Heart right ventricle (tissue), 16 donors: ENCODE results near the gene MYO1E. TPM values are rescaled to one million over a fixed set of nuclear protein-coding genes. Genes with fewer than 3 reads are reported as not detected.

Experiments
- ATAC-seq, 8 donors: fragments of 200-7000 bp; cut with Tn5 transposase; one replicate each; pipeline ENCODE4 v1.9.1; 2020; ENCODE audit warnings: mild to moderate bottlenecking in 8 of 8, moderate library complexity in 8 of 8, moderate number of reproducible peaks in 1 of 8
- DNase-seq, 2 donors: peaks; one replicate each; pipeline ENCODE4 v3.0.0-alpha.2; 2020
- H3K27ac ChIP-seq, 10 donors: fragments of 200-600 bp; sonication (generic) in 2 of 10; one replicate each; pipeline versions ENCODE4 v1.5.0 to v1.8.0; 2020 to 2022; ENCODE audit warnings: mild to moderate bottlenecking in 3 of 10
- H3K27me3 ChIP-seq, 7 donors: fragments of 200-600 bp; one replicate each; pipeline ENCODE4 v1.8.0; 2021 to 2022; ENCODE audit warnings: mild to moderate bottlenecking in 2 of 7
- H3K36me3 ChIP-seq, 9 donors: fragments of 200-600 bp; sonication (generic) in 1 of 9; one replicate each; pipeline versions ENCODE4 v1.5.0 to v1.8.0; 2020 to 2022; ENCODE audit warnings: mild to moderate bottlenecking in 2 of 9
- H3K4me1 ChIP-seq, 9 donors: fragments of 200-600 bp; sonication (generic) in 1 of 9; one replicate each; pipeline versions ENCODE4 v1.5.0 to v1.8.0; 2020 to 2022; ENCODE audit warnings: mild to moderate bottlenecking in 4 of 9
- H3K4me3 ChIP-seq, 10 donors: fragments of 200-600 bp; sonication (generic) in 2 of 10; one replicate each; pipeline versions ENCODE4 v1.5.0 to v1.8.0; 2020 to 2022; ENCODE audit warnings: mild to moderate bottlenecking in 7 of 10, moderate library complexity in 2 of 10
- H3K9me3 ChIP-seq, 11 donors: fragments of 200-600 bp in 10 of 11; sonication (generic) in 2 of 11; one replicate each; pipeline versions ENCODE4 v1.5.0 to v1.8.0; 2013 to 2022; ENCODE audit warnings: mild to moderate bottlenecking in 2 of 11, control low read depth in 1 of 11, moderate library complexity in 1 of 11
- WGBS, 2 donors: extraction: QIAGEN DNeasy Blood & Tissue Kit; methylation state at CpG; one replicate each; pipeline ENCODE4 v1.1.7; 2013; ENCODE audit warnings: inconsistent platforms in 1 of 2; 5-methylcytosine and 5-hydroxymethylcytosine counted together
- intact Hi-C, 10 donors: fragments of 100-400 bp; cut with DNase I; formaldehyde crosslinking; loops; one replicate each; pipeline versions ENCODE4 v1.11.1 to v1.14.2; 2022
- polyA plus RNA-seq, 2 donors: library from polyadenylated mRNA; stranded (reverse); fragments of 200-250 nt; gene quantifications; one replicate each; pipeline ENCODE4 v1.2.3, GENCODE V29; 2013
- total RNA-seq, 10 donors: library from RNA; stranded (reverse); fragmentation: NEBNext Ultra II Directional in 3 of 10; extraction: Animal tissue kit (Norgen Biotek cat#: 25700) in 3 of 10; gene quantifications; one replicate each; pipeline versions ENCODE4 v1.2.1 to v1.2.4, GENCODE V29; 2021 to 2023
- TF ChIP-seq, protein P1 (sequence below), 9 donors: fragments of 200-600 bp; sonication (generic) in 2 of 9; IDR thresholded peaks; one replicate each; pipeline versions ENCODE4 v1.5.0 to v1.8.0; 2021 to 2022; ENCODE audit warnings: antibody characterized with exemption in 9 of 9, mild to moderate bottlenecking in 5 of 9, moderate library complexity in 1 of 9
- donor health status: Arrhythmogenic right ventricular cardiomyopathy.
- donor health status: ischemic (EF 13 %, LVEDD 7.1; RV severe dilation, severe dysfunction).
- donor health status: healthy with polysubstance abuse.
- donor health status: DM: no; HTN: yes; CAD: no.
- donor health status: DM: no; HTN: no; CAD: no.
- donor health status: ischemic (EF 25% LVEDD 6.9; RV normal size, moderate dysfunction).
- donor health status: ischemic (EF 25% LVEDD 5.7; RV mildly dilated, moderate dysfunction).
- donor health status: healthy.
- donor health status: DM: yes; HTN: yes; CAD: no.
- donor health status: Ischemic cardiomyopathy.
- donor health status: ischemic (EF 35%, LVEDD 5.7; RV mildly dilated, moderate dysfunction).
- donor health status: nonischemic (EF 11% LVEDD 7.7; RV severe dilation, severe dysfunction).
- donor health status: DM: yes; HTN: yes; CAD: no.
- donor health status: PGD.
- donor health status: ischemic (EF 29% LVEDD 5.4; RV normal size, mild dysfunction).
- donor health status: nonischemic (EF 23%, LVEDD 6.1; RV moderate dilation, normal function).

MYO1E gene
- total and polyA plus RNA-seq, 12 donors: 9.3 to 75.3 (median 27.4) TPM

DNA sequence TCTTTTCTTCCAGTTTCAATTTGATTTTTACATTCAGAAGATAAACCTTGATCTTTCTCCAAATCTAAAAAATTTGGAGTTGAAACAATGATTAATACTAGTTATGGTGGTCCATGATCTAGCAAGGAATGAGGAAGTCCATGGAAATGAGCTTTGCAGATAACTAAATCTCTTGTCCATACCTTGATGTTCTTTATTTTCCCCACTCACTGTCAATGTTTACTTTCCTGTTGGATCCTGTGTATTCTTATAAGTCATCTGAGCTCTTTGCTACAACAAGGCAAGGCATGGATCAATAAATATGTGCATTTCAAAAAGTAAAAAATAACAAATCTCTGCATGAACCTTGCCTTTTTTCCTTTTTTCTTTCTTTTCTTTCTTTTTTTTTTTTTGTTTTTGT lies 6.2 kb upstream of the MYO1E start:
- no peaks in the 10 kb centered on the region for H3K9me3 ChIP-seq
- no peak for DNase-seq
- TF ChIP-seq, protein P1, sequence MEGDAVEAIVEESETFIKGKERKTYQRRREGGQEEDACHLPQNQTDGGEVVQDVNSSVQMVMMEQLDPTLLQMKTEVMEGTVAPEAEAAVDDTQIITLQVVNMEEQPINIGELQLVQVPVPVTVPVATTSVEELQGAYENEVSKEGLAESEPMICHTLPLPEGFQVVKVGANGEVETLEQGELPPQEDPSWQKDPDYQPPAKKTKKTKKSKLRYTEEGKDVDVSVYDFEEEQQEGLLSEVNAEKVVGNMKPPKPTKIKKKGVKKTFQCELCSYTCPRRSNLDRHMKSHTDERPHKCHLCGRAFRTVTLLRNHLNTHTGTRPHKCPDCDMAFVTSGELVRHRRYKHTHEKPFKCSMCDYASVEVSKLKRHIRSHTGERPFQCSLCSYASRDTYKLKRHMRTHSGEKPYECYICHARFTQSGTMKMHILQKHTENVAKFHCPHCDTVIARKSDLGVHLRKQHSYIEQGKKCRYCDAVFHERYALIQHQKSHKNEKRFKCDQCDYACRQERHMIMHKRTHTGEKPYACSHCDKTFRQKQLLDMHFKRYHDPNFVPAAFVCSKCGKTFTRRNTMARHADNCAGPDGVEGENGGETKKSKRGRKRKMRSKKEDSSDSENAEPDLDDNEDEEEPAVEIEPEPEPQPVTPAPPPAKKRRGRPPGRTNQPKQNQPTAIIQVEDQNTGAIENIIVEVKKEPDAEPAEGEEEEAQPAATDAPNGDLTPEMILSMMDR (IDR thresholded peaks at IDR 0.05): no peak
- peaks cover 0 to 10% (median 0%) of the 10 kb centered on the region in 9 donors for H3K4me1 ChIP-seq
- H3K27me3 ChIP-seq: peaks cover 0 to under 1% (median 0%) of the 10 kb centered on the region in 7 donors
- intact Hi-C loops: loop anchor here in 7 of 10 donors (2.0 to 10.0 kb wide), 5 partner anchors 106 to 127 kb away; no protein-coding TSS in a partner anchor
- no peak overlapping the region for H3K27ac ChIP-seq
- no peak overlapping the region for H3K4me3 ChIP-seq
- no peak for ATAC-seq
- H3K36me3 ChIP-seq: peaks cover 0 to 12% (median 0%) of the 10 kb centered on the region in 9 donors

DNA sequence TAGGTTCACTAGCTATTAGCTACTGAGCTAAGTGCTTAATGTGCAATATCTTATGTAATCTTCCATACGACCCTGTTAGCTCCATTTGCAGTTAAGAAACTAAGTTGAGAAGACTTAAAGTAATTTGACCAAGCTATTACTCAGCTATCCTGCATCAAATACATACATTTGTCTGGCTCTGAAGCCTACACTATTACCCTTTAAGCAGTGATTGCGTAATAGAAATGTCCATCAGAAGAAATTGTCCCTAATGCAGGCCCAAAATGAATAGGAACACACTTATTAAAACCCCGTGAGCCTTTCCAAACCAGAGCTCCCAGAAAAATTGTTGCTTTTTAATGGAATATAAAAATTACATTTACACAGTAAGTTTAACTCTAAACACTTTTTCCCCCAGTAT lies 5.3 kb upstream of the MYO1E start:
- ATAC-seq: no peak
- intact Hi-C loops: loop anchor here in 7 of 10 donors (2.0 to 10.0 kb wide), 5 partner anchors 107 to 126 kb away; no protein-coding TSS in a partner anchor
- peaks cover 0 to 12% (median 0%) of the 10 kb centered on the region in 9 donors for H3K36me3 ChIP-seq
- no peak for DNase-seq
- no peak overlapping the region for H3K27ac ChIP-seq
- H3K27me3 ChIP-seq: peaks cover 0 to 8% (median 0%) of the 10 kb centered on the region in 7 donors
- no peak overlapping the region for H3K4me3 ChIP-seq
- TF ChIP-seq, protein P1 (IDR thresholded peaks at IDR 0.05): no peak
- H3K4me1 ChIP-seq: peaks cover 0 to 17% (median 8%) of the 10 kb centered on the region in 9 donors
- H3K9me3 ChIP-seq: no peaks in the 10 kb centered on the region
- WGBS, 2 donors: 82 to 83% methylated on average over 3 of the region's 3 CpGs

DNA sequence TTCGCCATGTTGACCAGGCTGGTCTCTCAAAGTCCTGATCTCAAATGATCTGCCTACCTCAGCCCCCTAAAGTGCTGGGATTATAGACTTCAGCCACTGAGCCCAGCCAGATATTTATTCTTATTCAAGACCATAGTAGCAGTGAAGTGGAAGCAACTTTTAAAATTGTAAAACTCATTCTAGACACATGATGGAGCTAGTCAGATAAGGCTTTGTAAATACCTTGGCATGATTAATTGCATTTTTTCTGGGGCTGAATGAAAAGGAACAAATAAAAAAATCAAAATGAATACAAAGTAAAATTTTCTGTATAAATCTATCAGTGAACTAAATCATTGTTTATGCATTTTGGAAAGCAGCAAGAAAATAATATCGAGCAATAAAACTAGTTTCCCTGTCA lies 4.1 kb upstream of the MYO1E start:
- no peak for ATAC-seq
- no peak for DNase-seq
- peaks cover 0 to 18% (median 0%) of the 10 kb centered on the region in 7 donors for H3K27me3 ChIP-seq
- peaks cover 0 to 17% (median 8%) of the 10 kb centered on the region in 9 donors for H3K4me1 ChIP-seq
- H3K9me3 ChIP-seq: no peaks in the 10 kb centered on the region
- H3K4me3 ChIP-seq: no peak overlapping the region
- peaks cover 0 to 3% (median 0%) of the 10 kb centered on the region in 9 donors for H3K36me3 ChIP-seq
- H3K27ac ChIP-seq: no peak overlapping the region
- 97% methylated on average over 2 of the region's 2 CpGs for WGBS, 2 donors
- intact Hi-C loops: loop anchor here in 6 of 10 donors (5.0 to 10.0 kb wide), 4 partner anchors 108 to 124 kb away; no protein-coding TSS in a partner anchor
- TF ChIP-seq, protein P1 (IDR thresholded peaks at IDR 0.05): peak in 5 of 9 donors; percentile 24 to 47 (median 36)

DNA sequence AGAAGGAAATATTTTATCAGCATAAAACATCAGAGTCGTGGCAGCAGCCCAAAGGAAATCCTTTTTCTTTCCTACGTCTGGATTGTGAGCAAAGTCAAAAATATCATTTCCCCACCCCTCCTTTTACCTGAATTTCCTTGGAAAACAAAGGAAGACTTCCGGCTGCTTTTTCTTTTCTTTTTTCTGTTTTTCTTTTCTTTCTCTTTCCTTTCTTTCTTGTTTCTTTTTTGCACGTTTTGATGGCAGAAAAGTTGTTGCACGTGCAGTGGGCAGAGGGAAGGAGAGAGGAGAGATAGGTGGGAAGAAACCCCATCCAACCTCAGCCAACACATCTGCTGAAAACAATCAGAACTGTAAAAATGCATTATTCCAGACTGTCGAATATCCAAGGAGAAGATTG lies 544 bp upstream of the MYO1E start:
- H3K9me3 ChIP-seq: no peaks in the 10 kb centered on the region
- intact Hi-C loops: loop anchor here in 8 of 10 donors (5.0 to 10.0 kb wide), 7 partner anchors 64 to 151 kb away; partner anchors contain the start of gene FAM81A (in 4 of the 8)
- peaks cover 0 to 30% (median 0%) of the 10 kb centered on the region in 7 donors for H3K27me3 ChIP-seq
- peaks cover 0 to 35% (median 17%) of the 10 kb centered on the region in 9 donors for H3K4me1 ChIP-seq
- peak overlapping the region; percentile 83 to 97 (median 93) for H3K27ac ChIP-seq
- peak overlapping the region; percentile 75 to 99 (median 90) for H3K4me3 ChIP-seq
- 0 to 1% methylated on average over 6 of the region's 6 CpGs for WGBS, 2 donors
- ATAC-seq: peak in 3 of 8 donors; percentile 10 to 31 (median 22)
- no peak for DNase-seq
- TF ChIP-seq, protein P1 (IDR thresholded peaks at IDR 0.05): no peak
- no peaks in the 10 kb centered on the region for H3K36me3 ChIP-seq
